DMS79 treated with DMSO at 0.1 percent for 48 hours (cell line): Measurements from ENCODE around the gene CCDC150.
"Not testable (repeated sequence)": the region's sequence is repeated elsewhere in the genome, so short reads cannot be mapped to it uniquely, and the experiment has no call there.

Experiments used
- DNase-seq: peaks from one replicate; lab custom pipeline; 2025; lab: John Stamatoyannopoulos, UW

The CCDC150 gene

DNA sequence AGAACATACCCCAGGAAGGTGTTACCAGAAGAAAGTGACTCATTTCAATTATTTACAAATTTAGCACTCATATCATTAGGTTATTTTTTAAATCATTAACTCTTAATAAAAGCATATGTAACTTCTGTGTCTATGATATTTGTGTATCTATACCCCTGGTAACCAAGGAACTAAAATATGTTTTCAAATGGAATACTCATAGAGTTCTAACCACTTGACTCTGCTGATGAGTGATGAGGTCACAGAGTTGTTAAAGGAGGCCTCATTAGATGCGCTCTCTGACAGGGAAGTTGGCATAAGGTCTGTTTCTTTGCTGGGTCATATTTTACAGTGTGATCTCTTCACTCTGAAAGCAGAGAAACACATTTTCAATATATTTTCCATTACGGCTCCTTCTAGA is 73.4 kb downstream of the CCDC150 start:
- DNase-seq, result no peak

- no peak for DNase-seq
These were observed 79.0 kb downstream of the CCDC150 start for GRCh38 chr2:196718419-196719109.

DNA sequence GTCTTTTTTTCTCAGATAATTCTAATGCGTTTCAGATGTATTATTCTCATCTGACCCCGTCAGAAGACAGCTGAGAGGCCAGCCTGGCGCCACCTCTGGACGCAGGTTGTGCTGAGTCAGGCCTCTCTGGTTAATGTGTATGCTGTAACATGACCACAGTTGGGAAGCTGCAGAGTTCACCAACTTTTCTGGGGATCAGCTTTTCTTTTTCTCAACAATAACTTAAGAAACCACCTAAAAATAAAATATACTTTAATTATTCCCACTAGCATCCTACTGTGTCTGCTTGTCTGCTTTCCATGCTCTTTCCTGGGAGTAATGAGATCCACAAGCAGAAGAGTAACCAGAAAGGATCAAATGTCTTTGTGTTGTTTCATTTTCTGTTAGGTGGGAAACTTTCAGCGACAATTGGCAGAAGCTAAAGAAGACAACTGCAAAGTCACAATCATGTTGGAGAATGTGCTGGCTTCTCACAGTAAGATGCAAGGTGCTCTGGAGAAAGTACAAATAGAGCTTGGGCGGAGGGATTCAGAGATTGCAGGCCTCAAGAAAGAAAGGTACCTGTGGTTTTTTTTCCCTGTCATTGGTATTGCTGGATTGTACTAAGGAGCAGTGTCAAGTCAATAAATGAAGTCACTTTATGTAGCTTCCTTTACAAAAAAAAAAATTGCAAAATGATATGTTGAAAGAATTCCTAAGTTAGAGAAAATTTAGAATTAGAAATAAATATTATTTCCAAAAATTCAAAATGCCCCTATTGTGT is 79.8 kb downstream of the CCDC150 start:
- no peak for DNase-seq

DNA sequence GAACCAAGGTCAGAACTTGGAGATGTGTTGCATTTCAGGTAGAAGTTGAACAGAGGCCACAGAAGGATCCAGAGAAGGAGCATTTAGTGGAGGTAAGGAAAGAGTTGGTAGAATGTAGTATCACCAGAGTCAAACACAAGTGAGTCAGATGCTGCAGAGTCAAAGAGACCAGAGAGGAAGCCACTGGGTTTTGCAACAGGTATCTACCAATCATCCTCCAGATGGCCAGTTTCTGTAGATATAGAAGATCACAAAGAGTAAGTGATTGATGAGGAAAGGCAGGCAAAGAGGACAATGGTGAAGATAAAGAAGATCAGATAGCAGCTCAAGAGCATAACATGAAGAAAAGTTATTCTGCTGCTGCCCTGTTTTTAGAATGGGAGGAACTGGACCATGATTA is 84.1 kb downstream of the CCDC150 start:
- DNase-seq, result no peak

DNA sequence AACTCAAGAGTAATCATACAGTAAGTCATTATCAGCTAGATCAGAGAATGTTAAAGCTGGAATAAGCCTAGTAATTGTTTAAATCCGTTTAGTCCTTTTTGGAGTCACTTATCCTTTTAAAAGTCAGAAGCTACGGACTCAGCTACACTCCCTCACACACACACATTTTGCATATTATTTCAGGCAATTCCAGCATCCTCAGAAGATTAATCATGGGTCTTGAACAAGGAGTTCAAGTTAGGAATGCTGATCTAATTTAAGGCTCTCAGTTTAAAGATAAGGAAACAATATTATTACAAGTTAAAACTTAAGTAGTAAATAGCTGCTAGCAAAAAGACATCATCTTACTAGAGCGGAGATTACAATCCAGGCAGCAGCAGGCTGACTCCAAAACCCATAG is 85.7 kb downstream of the CCDC150 start:
- no peak for DNase-seq

GRCh38 chr2:196725882-196726281 is 86.4 kb downstream of the CCDC150 start:
- DNase-seq, result no peak

- no peak for DNase-seq
These were observed 89.9 kb downstream of the CCDC150 start for GRCh38 chr2:196729418-196729817.

DNA sequence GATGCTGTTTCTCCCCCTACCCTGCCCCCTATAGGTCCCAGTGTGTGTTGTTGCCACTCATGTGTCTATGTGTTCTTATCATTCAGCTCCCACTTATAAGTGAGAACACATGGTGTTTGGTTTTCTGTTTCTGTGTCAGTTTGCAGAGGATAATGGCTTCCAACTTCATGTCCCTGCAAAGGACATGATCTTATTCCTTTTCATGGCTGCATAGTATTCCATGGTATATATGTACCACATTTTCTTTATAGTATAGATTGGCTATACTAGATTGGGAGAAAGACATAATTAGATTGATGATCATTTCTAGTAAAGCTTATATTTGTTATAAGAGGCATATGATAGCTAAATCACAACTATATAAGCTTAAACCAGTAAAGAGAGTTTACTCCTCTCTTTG is 97.1 kb downstream of the CCDC150 start:
- not testable (repeated sequence) for DNase-seq

GRCh38 chr2:196737046-196737445 is 97.5 kb downstream of the CCDC150 start:
- no peak for DNase-seq

DNA sequence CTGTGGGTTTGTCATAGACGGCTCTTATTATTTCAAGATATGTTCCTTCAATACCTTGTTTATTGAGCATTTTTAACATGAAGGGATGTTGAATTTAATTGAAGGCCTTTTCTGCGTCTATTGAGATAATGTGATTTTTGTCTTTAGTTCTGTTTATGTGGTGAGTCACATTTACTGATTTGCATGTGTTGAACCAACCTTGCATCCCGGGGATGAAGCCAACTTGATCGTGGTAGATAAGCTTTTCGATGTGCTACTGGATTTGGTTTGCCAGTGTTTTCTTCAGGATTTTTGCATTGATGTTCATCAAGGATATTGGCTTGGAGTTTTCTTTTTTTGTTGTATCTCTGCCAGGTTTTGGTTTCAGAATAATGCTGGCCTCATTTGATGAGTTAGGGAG is 99.5 kb downstream of the CCDC150 start:
- no peak for DNase-seq

- no peak for DNase-seq
These were observed 102.7 kb downstream of the CCDC150 start for GRCh38 chr2:196742216-196742615.

GRCh38 chr2:196742685-196743084 is 103.2 kb downstream of the CCDC150 start:
- no peak for DNase-seq

DNA sequence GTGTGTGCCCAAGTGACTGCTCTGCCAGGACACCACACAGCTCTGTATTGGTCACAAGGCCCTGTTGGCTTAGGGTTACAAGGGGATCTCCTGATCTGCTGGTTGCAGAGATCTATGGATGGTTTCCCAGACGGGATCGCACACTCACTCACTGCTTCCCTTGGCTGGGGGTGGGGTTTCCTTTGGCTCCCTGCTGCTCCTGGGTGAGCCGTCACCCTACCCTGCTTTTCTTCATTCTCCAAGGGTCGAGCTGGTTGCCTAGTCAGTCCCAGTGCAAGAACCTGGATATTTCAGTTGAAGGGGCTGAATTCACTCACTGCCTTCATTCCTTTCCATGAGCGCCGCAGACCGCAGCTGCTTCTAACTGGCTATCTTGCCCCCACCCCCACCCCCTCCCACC is 103.7 kb downstream of the CCDC150 start:
- no peak for DNase-seq

GRCh38 chr2:196745711-196746110 is 106.2 kb downstream of the CCDC150 start:
- DNase-seq, result no peak

DNA sequence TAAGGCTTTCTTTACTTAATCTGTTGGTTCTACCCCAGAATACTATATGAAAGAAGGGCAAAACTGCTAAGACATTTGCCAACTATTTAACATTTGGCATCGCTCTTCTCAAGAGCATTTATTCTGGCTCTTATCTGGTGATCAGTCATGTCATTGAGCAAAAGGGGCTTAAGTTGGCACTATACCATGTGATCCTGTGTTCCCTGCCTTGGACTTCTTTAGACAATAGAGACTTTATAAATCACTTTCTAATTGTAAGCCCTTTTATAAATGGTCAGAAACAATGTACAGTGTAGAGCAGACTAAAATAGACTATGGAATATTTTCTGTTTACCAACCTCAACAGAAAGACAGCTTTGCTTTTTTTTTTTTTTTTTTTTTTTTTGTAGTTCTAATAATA is 107.9 kb downstream of the CCDC150 start:
- DNase-seq, result no peak

- DNase-seq, result no peak
These were observed 108.6 kb downstream of the CCDC150 start for GRCh38 chr2:196748123-196748522.

GRCh38 chr2:196750291-196750923 is 110.9 kb downstream of the CCDC150 start:
- no peak for DNase-seq

DNA sequence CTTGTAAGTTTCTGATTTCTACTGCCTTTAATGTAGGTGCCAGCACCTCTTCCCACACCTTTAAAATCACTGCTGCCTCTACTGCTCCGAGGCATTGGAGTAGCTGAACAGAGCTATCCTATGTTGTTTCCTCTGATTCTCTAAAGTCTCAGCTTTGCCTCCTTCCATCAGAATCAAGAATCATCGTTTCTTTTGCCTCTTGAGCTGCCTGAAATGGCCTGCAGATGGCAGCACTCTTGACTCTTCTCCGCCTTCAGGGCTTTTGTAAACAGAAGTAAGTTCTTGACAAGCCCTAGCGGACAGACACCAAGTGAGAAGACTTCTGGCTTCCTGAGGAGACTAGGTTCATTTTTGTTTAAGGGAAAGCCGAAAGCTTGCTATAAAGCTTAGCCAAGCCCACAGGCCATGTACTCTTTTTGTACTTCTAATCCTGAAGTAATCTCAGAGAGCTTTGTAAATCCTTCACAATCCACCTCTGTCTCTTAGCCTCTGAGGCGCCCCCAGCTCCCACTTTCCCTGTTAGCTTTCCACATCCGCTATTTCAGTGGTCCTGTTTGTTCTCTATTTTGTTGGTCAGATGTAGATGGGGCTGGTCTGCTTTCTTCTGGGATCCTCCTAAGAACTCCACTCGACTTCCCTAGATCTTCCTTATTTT is 111.6 kb downstream of the CCDC150 start:
- no peak for DNase-seq

DNA sequence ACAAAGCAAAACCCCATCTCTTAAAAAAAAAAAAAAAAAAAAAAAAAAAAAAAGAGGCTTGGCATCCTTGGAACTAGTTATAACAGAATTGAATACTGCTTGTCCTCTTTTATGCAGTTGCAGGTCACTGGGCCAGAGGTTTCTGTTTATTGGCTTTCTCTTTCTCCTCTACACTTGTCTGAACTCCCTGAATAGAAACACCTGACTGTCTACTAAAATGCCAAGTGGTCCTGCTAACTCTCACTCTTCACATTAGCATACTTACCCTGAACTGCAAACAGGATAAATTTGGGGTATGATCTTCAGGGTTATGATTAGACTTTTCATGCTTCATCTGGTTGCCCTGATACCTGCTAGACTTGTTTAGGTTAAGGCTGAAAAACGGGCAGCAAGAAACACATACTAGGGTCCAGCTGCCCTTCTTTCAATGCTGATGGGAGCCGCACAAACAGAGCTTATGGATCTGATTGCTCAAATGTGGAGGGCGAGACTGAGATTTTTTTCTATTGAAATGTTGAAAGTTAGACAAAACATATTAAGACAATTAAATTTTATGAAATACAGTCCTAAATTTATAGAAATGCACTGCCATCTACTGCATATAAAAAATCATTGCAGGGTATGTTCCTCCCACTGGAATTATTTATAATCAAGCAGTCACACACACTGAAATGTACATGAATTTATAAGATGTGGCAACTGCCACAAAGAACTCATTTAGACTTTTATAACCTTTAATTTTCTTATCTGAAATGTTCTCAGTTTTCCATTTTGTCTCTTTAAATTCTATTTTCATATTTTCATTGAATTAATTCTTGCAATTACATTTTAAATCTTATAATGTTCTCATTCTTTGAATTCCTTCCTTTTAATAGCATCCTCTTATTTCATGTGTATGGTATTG is 119.2 kb downstream of the CCDC150 start:
- peak; percentile 10 for DNase-seq

DNA sequence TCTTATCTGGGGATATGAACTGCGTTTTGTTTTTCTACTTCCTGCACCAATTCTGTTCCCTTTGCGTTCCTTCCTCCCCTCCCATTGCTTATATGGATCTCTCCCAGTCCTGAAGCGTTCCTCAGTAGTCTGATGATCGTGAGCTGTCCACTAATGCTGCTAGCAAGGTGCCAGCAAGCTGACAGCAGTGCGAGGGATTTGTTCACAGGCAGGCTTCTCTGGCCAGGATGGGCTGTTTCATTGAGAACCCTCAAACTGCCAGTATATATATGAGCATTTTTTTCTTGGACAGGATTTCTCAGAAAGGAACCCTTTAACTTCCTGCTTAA is 119.8 kb downstream of the CCDC150 start:
- no peak for DNase-seq

DNA sequence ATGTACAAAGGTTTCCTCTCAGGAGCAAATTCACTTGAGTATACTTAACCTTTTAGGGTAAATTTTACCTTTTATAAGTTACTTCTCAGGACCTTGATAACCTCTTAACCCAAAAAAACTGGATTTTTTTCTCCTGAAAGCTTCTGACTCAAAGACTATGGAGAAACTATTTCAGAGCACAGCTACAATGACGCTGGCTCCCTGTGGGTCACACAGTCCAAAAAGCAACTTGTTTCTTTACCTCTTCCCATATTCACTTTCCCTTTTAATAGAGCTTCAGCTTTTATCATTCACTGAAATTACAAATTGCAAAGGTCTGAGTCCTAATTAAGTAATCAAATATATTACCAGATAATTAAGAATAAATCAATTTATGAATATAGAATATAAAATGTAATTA is 127.6 kb downstream of the CCDC150 start:
- no peak for DNase-seq
